Measurements from ENCODE around the gene KCNQ1. TPM values are rescaled to one million over a fixed set of nuclear protein-coding genes. Genes with fewer than 3 reads are reported as not detected.
A peak's percentile ranks its signal among the peaks of the same experiment; 100 is the strongest.

KCNQ1 gene
- total and polyA plus RNA-seq, 4 donors: 15.4 to 41.7 (median 26.2) TPM

DNA sequence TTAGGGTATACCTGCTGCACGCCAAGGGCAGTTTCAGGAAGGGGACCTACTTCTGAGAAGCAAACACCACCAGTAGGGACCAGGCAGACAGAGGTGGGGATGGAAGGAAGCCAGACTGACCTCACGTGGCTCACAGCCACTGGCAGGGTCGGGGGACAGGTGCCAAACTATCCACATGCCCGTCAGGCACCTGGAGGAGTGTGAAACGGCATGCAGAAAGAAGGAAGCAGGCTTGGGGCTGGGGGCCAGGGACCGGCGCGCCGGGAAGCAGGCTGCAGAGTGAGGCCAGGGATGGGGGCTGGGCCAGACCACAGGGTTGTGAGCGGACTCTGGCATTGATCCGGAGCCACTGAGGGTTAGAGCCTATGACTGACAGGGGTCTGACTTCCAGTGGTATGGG, 393.3 kb downstream of the KCNQ1 start:
- DNase-seq: peak in 1 of 3 donors; percentile 28

DNA sequence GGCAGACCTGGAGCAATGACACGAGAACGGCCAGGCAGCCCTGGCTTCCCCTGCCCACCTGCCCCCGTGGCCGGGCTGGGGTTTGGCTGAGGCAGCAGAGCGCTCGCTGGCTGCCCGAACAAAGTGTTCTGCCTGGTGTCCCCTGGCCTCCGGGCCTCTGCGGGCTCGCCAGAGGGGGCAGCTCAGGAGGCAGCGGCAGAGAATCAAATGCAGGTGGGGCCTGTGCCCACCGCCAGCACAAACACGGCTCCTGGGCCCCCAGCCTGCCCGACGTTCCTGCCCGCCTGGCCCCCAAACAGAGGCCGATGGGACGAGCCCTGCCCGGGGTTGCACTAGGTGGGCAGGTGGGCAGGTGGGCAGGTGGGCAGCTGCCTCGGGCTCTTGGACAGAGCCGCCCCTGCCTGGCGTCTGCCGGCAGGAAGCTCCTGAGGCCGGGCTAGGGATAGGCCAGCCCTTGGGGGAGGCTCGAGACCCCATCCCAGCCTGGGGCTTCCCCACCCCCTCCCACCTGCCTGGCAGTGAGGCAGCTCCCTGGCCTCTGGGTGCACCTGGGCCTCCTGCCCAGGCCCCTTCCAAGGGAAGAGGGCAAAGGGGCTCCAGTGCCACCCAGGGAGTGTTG, 394.0 kb downstream of the KCNQ1 start:
- DNase-seq: no peak
- no peak overlapping the region for H3K27ac ChIP-seq (ENCODE audit: low read depth in 1 of 2, low read length in 1 of 2)
- no peaks in the 10 kb centered on the region for H3K27me3 ChIP-seq (ENCODE audit: control insufficient read depth in 3 of 3, insufficient read depth in 3 of 3, low read length in 2 of 3)
- H3K4me1 ChIP-seq (ENCODE audit: control insufficient read depth in 5 of 5, insufficient read depth in 5 of 5, low read length in 5 of 5): peaks cover 0 to 55% (median 14%) of the 10 kb centered on the region in 5 donors
- TF ChIP-seq, protein P1, sequence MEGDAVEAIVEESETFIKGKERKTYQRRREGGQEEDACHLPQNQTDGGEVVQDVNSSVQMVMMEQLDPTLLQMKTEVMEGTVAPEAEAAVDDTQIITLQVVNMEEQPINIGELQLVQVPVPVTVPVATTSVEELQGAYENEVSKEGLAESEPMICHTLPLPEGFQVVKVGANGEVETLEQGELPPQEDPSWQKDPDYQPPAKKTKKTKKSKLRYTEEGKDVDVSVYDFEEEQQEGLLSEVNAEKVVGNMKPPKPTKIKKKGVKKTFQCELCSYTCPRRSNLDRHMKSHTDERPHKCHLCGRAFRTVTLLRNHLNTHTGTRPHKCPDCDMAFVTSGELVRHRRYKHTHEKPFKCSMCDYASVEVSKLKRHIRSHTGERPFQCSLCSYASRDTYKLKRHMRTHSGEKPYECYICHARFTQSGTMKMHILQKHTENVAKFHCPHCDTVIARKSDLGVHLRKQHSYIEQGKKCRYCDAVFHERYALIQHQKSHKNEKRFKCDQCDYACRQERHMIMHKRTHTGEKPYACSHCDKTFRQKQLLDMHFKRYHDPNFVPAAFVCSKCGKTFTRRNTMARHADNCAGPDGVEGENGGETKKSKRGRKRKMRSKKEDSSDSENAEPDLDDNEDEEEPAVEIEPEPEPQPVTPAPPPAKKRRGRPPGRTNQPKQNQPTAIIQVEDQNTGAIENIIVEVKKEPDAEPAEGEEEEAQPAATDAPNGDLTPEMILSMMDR (IDR thresholded peaks at IDR 0.05; ENCODE audit: control extremely low read depth, extremely low read depth): no peak
- H3K4me3 ChIP-seq: no peak overlapping the region
- no peak for ATAC-seq (ENCODE audit: insufficient read depth, low FRiP score)
- no peaks in the 10 kb centered on the region for H3K36me3 ChIP-seq (ENCODE audit: control insufficient read depth in 4 of 4, insufficient read depth in 4 of 4, low read length in 4 of 4)
- 87 to 90% methylated on average over 25 of the region's 25 CpGs for WGBS, 2 donors
- H3K9ac ChIP-seq (ENCODE audit: insufficient read depth in 1 of 2, low read length in 2 of 2): no peak overlapping the region
- no peaks in the 10 kb centered on the region for H3K9me3 ChIP-seq (ENCODE audit: control insufficient read depth in 4 of 4, insufficient read depth in 3 of 4, low read length in 3 of 4)

More for the DNA sequence above, 393.3 kb downstream of the KCNQ1 start:
- Histone ChIP-seq H3K27ac (ENCODE audit: low read depth in 1 of 2, low read length in 1 of 2) (no peak overlapping the region), H3K9me3 (ENCODE audit: control insufficient read depth in 4 of 4, insufficient read depth in 3 of 4, low read length in 3 of 4) (no peaks in the 10 kb centered on the region), H3K9ac (ENCODE audit: insufficient read depth in 1 of 2, low read length in 2 of 2) (no peak overlapping the region), H3K4me3 (no peak overlapping the region), H3K4me1 (ENCODE audit: control insufficient read depth in 5 of 5, insufficient read depth in 5 of 5, low read length in 5 of 5) (peaks cover 0 to 61% (median 16%) of the 10 kb centered on the region in 5 donors), H3K27me3 (ENCODE audit: control insufficient read depth in 3 of 3, insufficient read depth in 3 of 3, low read length in 2 of 3) (no peaks in the 10 kb centered on the region), H3K36me3 (ENCODE audit: control insufficient read depth in 4 of 4, insufficient read depth in 4 of 4, low read length in 4 of 4) (no peaks in the 10 kb centered on the region)
- WGBS, 2 donors: 36 to 53% methylated on average over 11 of the region's 11 CpGs
- TF ChIP-seq, protein P1 (IDR thresholded peaks at IDR 0.05; ENCODE audit: control extremely low read depth, extremely low read depth): no peak
- ATAC-seq (ENCODE audit: insufficient read depth, low FRiP score): no peak

DNA sequence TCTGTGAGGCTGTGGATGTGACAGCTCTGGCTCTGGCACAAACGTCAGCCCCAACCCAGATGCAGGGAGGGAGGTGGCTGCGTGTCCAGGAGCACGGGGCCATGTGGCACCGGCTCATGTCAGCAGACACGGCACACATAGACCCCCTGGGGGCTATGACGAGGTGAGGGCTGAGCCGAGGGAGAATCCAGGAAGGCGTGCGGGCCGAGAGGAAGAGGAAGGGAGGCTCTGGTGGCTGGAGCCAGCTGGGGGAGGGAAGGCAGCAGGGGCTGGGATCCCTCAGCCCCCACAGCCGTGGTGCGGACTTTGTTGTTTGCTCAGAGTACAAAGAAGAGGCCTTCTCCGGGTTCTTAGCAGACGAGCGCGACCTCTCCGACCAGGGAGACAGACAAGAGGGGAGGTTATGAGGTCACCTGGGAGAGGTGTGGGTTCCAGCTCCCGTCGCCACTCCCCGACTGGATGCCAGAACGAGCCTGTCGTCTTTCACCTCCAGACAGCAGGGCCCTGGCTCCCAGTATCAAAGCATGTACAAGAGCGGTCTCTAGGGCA, 394.7 kb downstream of the KCNQ1 start:
- peak in 2 of 3 donors; percentile 55 to 58 for DNase-seq
- TF ChIP-seq, protein P1 (IDR thresholded peaks at IDR 0.05; ENCODE audit: control extremely low read depth, extremely low read depth): no peak

More for the DNA sequence above, 394.7 kb downstream of the KCNQ1 start:
- H3K36me3 ChIP-seq (ENCODE audit: control insufficient read depth in 4 of 4, insufficient read depth in 4 of 4, low read length in 4 of 4): no peaks in the 10 kb centered on the region
- H3K9me3 ChIP-seq (ENCODE audit: control insufficient read depth in 4 of 4, insufficient read depth in 3 of 4, low read length in 3 of 4): no peaks in the 10 kb centered on the region
- H3K9ac ChIP-seq (ENCODE audit: insufficient read depth in 1 of 2, low read length in 2 of 2): no peak overlapping the region
- H3K4me3 ChIP-seq: no peak overlapping the region
- H3K27ac ChIP-seq (ENCODE audit: low read depth in 1 of 2, low read length in 1 of 2): no peak overlapping the region
- ATAC-seq (ENCODE audit: insufficient read depth, low FRiP score): no peak
- WGBS, 2 donors: 67 to 81% methylated on average over 23 of the region's 23 CpGs
- peaks cover 0 to 51% (median 12%) of the 10 kb centered on the region in 5 donors for H3K4me1 ChIP-seq (ENCODE audit: control insufficient read depth in 5 of 5, insufficient read depth in 5 of 5, low read length in 5 of 5)
- no peaks in the 10 kb centered on the region for H3K27me3 ChIP-seq (ENCODE audit: control insufficient read depth in 3 of 3, insufficient read depth in 3 of 3, low read length in 2 of 3)
